Gastrocnemius medialis (tissue), 4 donors: ENCODE data around the gene LINC01488. TPM values are rescaled to one million over a fixed set of nuclear protein-coding genes. Genes with fewer than 3 reads are reported as not detected.

Experiments used
- ATAC-seq, 2 donors: fragments of 150-250 bp; one replicate each; pipeline ENCODE4 v1.9.1; 2016
- DNase-seq, 2 donors: peaks; one replicate each; pipeline ENCODE4 v3.0.0-alpha.2; 2019
- H3K27ac ChIP-seq, 4 donors: fragments of 200-600 bp; sonication (generic); 1 replicate in 1 of 4; 2 replicates in 3 of 4; pipeline ENCODE4 v1.5.1; 2016 to 2018; ENCODE audit warnings: mild to moderate bottlenecking in 2 of 4, moderate library complexity in 1 of 4
- H3K27me3 ChIP-seq, 3 donors: fragments of 200-600 bp; sonication (generic) in 2 of 3; 1 replicate in 1 of 3; 2 replicates in 2 of 3; pipeline versions ENCODE4 v1.5.1 to v1.6.0; 2016 to 2019; ENCODE audit warnings: mild to moderate bottlenecking in 1 of 3, moderate library complexity in 1 of 3
- H3K36me3 ChIP-seq, 2 donors: fragments of 200-600 bp; sonication (generic) in 1 of 2; one replicate each; pipeline ENCODE4 v1.5.1; 2017 to 2018
- H3K4me1 ChIP-seq, 2 donors: fragments of 200-600 bp; sonication (generic) in 1 of 2; one replicate each; pipeline ENCODE4 v1.5.1; 2016 to 2017; ENCODE audit warnings: mild to moderate bottlenecking in 2 of 2
- H3K4me3 ChIP-seq, 4 donors: fragments of 200-600 bp; sonication (generic) in 3 of 4; 1 replicate in 1 of 4; 2 replicates in 3 of 4; pipeline ENCODE4 v1.5.1; 2016 to 2019; ENCODE audit warnings: mild to moderate bottlenecking in 2 of 4
- H3K9me3 ChIP-seq, 3 donors: fragments of 200-600 bp; sonication (generic) in 2 of 3; 1 replicate in 1 of 3; 2 replicates in 2 of 3; pipeline ENCODE4 v1.5.1; 2016 to 2019
- POLR2A ChIP-seq, 2 donors: fragments of 450-650 bp; IDR thresholded peaks; one replicate each; pipeline ENCODE4 v1.6.1; 2017; ENCODE audit warnings: antibody characterized with exemption in 2 of 2, mild to moderate bottlenecking in 2 of 2, moderate library complexity in 2 of 2
- in situ Hi-C, 4 donors: fragments of 200-750 bp; cut with MboI; loops; one replicate each; pipeline versions ENCODE4 v1.15.0 to v1.8.0; 2017; ENCODE audit warnings: low sequenced_read_pairs in 4 of 4
- intact Hi-C: fragments of 100-400 bp; cut with DNase I; formaldehyde crosslinking; loops from one replicate; pipeline ENCODE4 v1.15.1; 2023; ENCODE audit warnings: low total_unique reads
- total RNA-seq, 4 donors: library from RNA; depleted of rRNA; stranded (reverse); fragments of >200 nt; gene quantifications; one replicate each; pipeline versions ENCODE4 v1.1.0 to v1.2.3, GENCODE V29; 2016
- TF ChIP-seq, protein P1 (sequence below), 5 experiments: fragments of 450-650 bp in 3 of 5; fragments of 200-600 bp in 2 of 5; sonication (generic) in 2 of 5; IDR thresholded peaks in 4 of 5; conservative IDR thresholded peaks in 1 of 5; 1 replicate in 4 of 5; 2 replicates in 1 of 5; pipeline ENCODE4 v1.5.1; 2016 to 2019; ENCODE audit warnings: antibody characterized with exemption in 5 of 5, mild to moderate bottlenecking in 3 of 5, moderate library complexity in 3 of 5

The LINC01488 gene
- total RNA-seq, 4 donors from 2014 or later: not detected

DNA sequence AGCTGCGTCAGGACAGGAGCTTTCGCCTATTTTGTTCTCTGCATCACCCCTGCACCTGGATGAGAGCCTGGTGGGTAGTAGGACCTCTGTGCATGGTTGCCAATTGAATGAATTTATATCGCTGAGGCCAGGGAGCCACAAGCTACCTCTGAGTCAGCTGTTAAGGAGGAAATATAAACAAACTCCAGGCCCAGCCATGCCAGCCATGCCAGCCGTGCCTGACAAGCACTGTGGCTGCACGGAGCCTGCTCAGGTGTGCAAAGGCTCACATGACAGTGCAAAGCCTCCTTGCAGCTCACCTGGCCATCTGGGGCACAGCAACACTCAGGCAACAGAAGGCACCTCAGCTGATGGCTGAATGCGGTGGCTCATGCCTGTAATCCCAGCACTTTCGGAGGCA, 33.7 kb upstream of the LINC01488 start:
- Histone ChIP-seq H3K4me3 (no peak overlapping the region), H3K27me3 (peaks cover 0 to 9% (median 0%) of the 10 kb centered on the region in 3 donors), H3K36me3 (no peaks in the 10 kb centered on the region), H3K27ac (no peak overlapping the region), H3K9me3 (no peaks in the 10 kb centered on the region), H3K4me1 (peaks cover 25 to 43% of the 10 kb centered on the region in 2 donors)
- ATAC-seq (no peak), DNase-seq (no peak)
- in situ Hi-C loops (no loop called here), intact Hi-C loops (loop anchor here (10.0 kb wide), 2 partner anchors 153 to 613 kb away; partner anchors contain the start of gene MYEOV)
- TF ChIP-seq POLR2A (IDR thresholded peaks at IDR 0.05): no peak
- TF ChIP-seq, protein P1, sequence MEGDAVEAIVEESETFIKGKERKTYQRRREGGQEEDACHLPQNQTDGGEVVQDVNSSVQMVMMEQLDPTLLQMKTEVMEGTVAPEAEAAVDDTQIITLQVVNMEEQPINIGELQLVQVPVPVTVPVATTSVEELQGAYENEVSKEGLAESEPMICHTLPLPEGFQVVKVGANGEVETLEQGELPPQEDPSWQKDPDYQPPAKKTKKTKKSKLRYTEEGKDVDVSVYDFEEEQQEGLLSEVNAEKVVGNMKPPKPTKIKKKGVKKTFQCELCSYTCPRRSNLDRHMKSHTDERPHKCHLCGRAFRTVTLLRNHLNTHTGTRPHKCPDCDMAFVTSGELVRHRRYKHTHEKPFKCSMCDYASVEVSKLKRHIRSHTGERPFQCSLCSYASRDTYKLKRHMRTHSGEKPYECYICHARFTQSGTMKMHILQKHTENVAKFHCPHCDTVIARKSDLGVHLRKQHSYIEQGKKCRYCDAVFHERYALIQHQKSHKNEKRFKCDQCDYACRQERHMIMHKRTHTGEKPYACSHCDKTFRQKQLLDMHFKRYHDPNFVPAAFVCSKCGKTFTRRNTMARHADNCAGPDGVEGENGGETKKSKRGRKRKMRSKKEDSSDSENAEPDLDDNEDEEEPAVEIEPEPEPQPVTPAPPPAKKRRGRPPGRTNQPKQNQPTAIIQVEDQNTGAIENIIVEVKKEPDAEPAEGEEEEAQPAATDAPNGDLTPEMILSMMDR (IDR thresholded peaks at IDR 0.05 in 4 of 5, conservative IDR thresholded peaks at IDR 0.05 in 1 of 5): no peak

DNA sequence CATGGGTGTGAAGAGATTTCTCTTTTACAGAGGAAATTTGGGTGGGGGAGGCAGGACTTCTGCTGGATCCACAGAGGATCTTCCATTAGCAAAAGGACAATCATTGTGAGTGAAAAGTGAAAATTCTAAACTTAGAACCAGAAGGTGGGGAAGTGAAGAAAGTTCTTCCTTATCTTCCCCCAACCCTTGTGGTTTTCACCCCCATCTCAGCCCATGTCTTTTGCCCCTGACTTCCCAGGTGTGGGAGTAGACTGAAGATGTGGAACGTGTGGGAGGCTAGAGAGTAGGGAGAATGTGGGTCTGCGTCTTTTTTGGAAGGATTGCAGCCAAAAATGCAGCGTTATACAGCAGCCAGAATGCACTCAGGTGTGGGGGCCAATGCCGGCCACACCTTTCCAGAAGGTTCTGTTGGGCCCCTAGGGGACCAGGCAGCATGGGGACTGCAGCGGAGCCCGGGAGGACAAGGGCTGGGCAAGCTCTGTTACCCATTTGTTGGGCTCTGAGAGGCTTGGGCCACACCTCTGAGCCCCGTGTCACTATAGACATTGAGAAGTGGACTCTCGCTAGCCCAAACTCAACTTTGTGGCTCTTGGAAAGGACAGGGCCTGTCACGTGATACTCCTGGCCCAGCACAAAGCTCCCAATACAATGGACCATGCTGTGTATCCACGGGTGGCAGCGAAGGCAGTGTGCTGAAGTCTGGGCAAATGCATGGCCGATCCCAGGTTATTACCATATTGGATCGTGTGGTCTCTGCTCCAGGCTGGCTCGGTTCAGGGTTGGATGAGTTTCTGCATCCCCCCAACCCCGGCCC, 32.8 kb upstream of the LINC01488 start:
- peak overlapping the region in 3 of 4 donors; percentile 52 to 73 (median 72) for H3K27ac ChIP-seq
- in situ Hi-C loops: no loop called here
- TF ChIP-seq, protein P1 (IDR thresholded peaks at IDR 0.05 in 4 of 5, conservative IDR thresholded peaks at IDR 0.05 in 1 of 5): no peak
- TF ChIP-seq POLR2A (IDR thresholded peaks at IDR 0.05): no peak
- DNase-seq: no peak
- intact Hi-C loops: loop anchor here (10.0 kb wide), 2 partner anchors 154 to 614 kb away; partner anchors contain the start of gene MYEOV
- no peaks in the 10 kb centered on the region for H3K36me3 ChIP-seq
- H3K9me3 ChIP-seq: no peaks in the 10 kb centered on the region
- H3K4me1 ChIP-seq: peaks cover 18 to 35% of the 10 kb centered on the region in 2 donors
- peaks cover 0 to 9% (median 0%) of the 10 kb centered on the region in 3 donors for H3K27me3 ChIP-seq
- ATAC-seq: no peak
- H3K4me3 ChIP-seq: no peak overlapping the region

DNA sequence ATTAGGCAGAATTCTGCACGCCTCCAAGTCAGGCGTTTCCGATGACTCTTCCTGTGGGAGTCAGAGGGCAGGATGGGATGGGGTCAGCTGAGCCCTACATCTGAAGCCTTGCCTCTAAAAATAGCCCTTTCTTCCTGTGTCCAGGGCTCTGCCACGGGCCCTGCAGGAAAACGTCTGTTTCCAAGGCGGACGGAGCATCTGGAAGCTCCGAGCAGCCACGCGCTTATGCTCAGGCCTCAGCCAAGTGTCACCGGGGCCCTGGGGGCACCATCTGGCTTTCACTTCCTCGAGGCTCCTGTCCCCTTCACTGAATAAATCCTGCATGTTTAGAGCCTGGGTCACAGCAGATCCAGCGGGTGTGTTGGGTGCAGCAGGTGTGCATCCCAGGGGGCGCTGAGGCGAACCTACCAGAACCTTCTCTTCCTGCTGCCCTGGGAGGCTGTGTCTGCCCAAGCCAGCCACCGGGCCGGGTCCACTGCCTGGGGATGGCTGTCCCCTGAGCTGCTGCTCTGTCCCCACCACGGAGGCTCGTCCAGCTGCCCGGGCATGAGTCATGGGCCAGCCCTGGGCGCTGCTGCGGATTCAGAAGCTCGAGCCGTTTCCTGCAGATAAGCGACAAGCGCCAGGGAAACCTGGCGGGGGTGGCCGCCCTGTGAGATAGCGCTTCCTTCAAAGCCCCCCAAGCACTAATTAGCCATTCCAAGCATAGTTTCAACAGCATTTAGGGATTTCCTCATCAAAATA, 32.0 kb upstream of the LINC01488 start:
- H3K4me3 ChIP-seq: peak overlapping the region in 1 of 4 donors; percentile 13
- H3K27me3 ChIP-seq: peaks cover 0 to 9% (median 0%) of the 10 kb centered on the region in 3 donors
- no peaks in the 10 kb centered on the region for H3K9me3 ChIP-seq
- peaks cover 10 to 27% of the 10 kb centered on the region in 2 donors for H3K4me1 ChIP-seq
- ATAC-seq (peak; percentile 51 to 64), DNase-seq (peak in 1 of 2 donors; percentile 37)
- H3K27ac ChIP-seq: peak overlapping the region; percentile 47 to 73 (median 62)
- in situ Hi-C loops: no loop called here
- intact Hi-C loops: loop anchor here (10.0 kb wide), 2 partner anchors 155 to 615 kb away; partner anchors contain the start of gene MYEOV
- TF ChIP-seq, protein P1 (IDR thresholded peaks at IDR 0.05 in 4 of 5, conservative IDR thresholded peaks at IDR 0.05 in 1 of 5): no peak
- no peak for TF ChIP-seq POLR2A (IDR thresholded peaks at IDR 0.05)
- no peaks in the 10 kb centered on the region for H3K36me3 ChIP-seq

DNA sequence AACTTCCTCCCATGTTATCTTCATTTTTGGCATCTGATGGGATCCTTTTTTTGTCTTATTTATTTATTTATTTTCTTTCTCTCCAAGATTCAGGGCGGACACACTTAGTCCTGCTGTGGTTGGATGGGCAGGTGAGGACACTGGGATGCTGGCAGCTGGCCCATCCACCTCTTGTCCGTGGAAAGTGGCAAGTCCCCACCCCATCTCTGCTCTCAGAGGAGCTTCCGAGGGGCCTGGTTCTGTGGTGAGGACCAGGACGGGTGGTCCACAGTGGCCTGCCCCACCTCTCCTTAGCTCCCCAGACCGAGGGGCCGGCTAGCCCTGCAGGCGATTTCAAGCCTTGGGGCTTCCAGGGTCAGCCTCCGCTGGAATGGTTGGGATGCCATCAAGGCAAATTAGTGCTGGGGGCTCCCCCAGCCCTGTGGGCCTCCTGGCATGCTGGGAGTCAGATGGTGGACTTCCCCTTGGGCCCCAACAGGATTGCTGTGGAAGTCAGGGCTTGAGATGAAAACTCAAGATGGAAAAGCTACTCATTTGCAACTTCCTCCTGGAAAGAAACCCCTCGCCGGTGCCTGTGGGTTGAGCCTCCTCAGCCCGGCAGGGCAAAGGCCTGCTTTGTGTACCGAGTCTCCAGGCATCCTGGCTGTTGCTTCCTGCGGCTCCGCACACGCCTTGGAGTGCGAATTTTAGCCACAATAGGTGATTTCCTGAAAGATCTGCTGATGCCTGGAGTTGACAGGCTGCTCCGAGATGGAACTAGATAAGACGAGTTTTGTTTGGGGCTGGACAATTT, 31.2 kb upstream of the LINC01488 start:
- no peak for TF ChIP-seq POLR2A (IDR thresholded peaks at IDR 0.05)
- TF ChIP-seq, protein P1 (IDR thresholded peaks at IDR 0.05 in 4 of 5, conservative IDR thresholded peaks at IDR 0.05 in 1 of 5): no peak
- H3K4me3 ChIP-seq: peak overlapping the region in 1 of 4 donors; percentile 7
- intact Hi-C loops: no loop called here

More for the DNA sequence above, 31.2 kb upstream of the LINC01488 start:
- ATAC-seq (peak; percentile 50 to 57), DNase-seq (no peak)
- Histone ChIP-seq H3K27ac (peak overlapping the region in 3 of 4 donors; percentile 52 to 73 (median 72)), H3K36me3 (no peaks in the 10 kb centered on the region), H3K9me3 (no peaks in the 10 kb centered on the region), H3K27me3 (peaks cover 0 to 9% (median 0%) of the 10 kb centered on the region in 3 donors), H3K4me1 (peaks cover 5 to 20% of the 10 kb centered on the region in 2 donors)
- in situ Hi-C loops: no loop called here
